Fibroblast of villous mesenchyme (primary cell): Measurements from ENCODE around the gene PPP1R3D. TPM values are rescaled to one million over a fixed set of nuclear protein-coding genes. Genes with fewer than 3 reads are reported as not detected.

Source experiments
- DNase-seq: peaks from one replicate; pipeline ENCODE4 v3.0.0-alpha.2; 2010; ENCODE audit warnings: low read depth
- H3K4me3 ChIP-seq: 2 replicates; pipeline ENCODE4 v1.5.1; 2011; ENCODE audit warnings: low read depth, mild to moderate bottlenecking, low read length
- CTCF ChIP-seq: IDR thresholded peaks from 2 replicates; pipeline ENCODE4 v1.5.1; 2012; ENCODE audit warnings: low read depth, mild to moderate bottlenecking, low read length; ENCODE audit not compliant: insufficient read depth
- total RNA-seq: library from RNA; depleted of rRNA; stranded (reverse); fragments of >200 nt; gene quantifications from 2 replicates; pipeline ENCODE4 v1.2.3, GENCODE V29; 2012

PPP1R3D gene
- total RNA-seq, 1 donor, result 8.2 TPM

GRCh38 chr20:59925359-59925758 lies 14.7 kb downstream of the PPP1R3D start:
- no peak for DNase-seq
- H3K4me3 ChIP-seq, result no peak overlapping the region

GRCh38 chr20:59923514-59923913 lies 16.6 kb downstream of the PPP1R3D start:
- no peak for DNase-seq
- no peak overlapping the region for H3K4me3 ChIP-seq
- TF ChIP-seq CTCF, result no peak

More at GRCh38 chr20:59925359-59925758, 14.7 kb downstream of the PPP1R3D start:
- TF ChIP-seq CTCF, result no peak

- no peak for TF ChIP-seq CTCF
- no peak for DNase-seq
- H3K4me3 ChIP-seq, result no peak overlapping the region
These were observed 19.2 kb downstream of the PPP1R3D start for GRCh38 chr20:59920944-59921343.

GRCh38 chr20:59912609-59913008 lies 27.5 kb downstream of the PPP1R3D start:
- DNase-seq, result no peak
- no peak overlapping the region for H3K4me3 ChIP-seq
- TF ChIP-seq CTCF, result no peak

GRCh38 chr20:59911041-59911440 lies 29.1 kb downstream of the PPP1R3D start:
- TF ChIP-seq CTCF, result no peak
- H3K4me3 ChIP-seq, result no peak overlapping the region
- no peak for DNase-seq

- no peak for TF ChIP-seq CTCF
- DNase-seq, result no peak
- H3K4me3 ChIP-seq, result no peak overlapping the region
These were observed 31.2 kb downstream of the PPP1R3D start for GRCh38 chr20:59908855-59909254.

GRCh38 chr20:59903621-59904020 lies 36.5 kb downstream of the PPP1R3D start:
- TF ChIP-seq CTCF, result no peak
- H3K4me3 ChIP-seq, result no peak overlapping the region
- DNase-seq, result no peak
